ENCODE results near the gene LRRTM3.

LRRTM3 gene

GRCh38 chr10:67033878-67034277 lies 108.0 kb downstream of the LRRTM3 start:
- DNase-seq = no peak

- DNase-seq = no peak
Measured at GRCh38 chr10:67036808-67037207, 111.0 kb downstream of the LRRTM3 start.

- DNase-seq = no peak
Measured at GRCh38 chr10:67043041-67043440, 117.2 kb downstream of the LRRTM3 start.

GRCh38 chr10:67045404-67045803 lies 119.6 kb downstream of the LRRTM3 start:
- DNase-seq = no peak

- no peak for DNase-seq
Measured at GRCh38 chr10:67046507-67046906, 120.7 kb downstream of the LRRTM3 start.

DNA sequence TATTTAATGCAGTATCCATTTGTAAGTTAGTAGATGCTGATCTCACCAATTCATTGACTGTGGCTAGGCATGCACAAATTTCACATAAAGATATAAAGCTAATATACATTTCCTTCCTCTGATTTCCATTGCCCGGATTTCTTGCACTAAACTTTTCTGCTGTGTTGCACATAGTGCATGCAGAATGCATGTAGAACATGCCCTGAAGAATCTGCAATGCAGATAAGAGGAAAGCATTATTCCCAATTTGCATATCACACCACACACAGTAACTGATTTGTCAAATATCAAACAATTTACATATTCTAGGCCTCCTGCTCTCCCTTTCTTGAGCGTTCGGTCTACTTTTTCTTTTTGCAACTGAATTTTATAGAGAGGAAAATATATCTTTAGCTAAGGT lies 124.2 kb downstream of the LRRTM3 start:
- no peak for DNase-seq

- DNase-seq = no peak
Measured at GRCh38 chr10:67050415-67050814, 124.6 kb downstream of the LRRTM3 start.

DNA sequence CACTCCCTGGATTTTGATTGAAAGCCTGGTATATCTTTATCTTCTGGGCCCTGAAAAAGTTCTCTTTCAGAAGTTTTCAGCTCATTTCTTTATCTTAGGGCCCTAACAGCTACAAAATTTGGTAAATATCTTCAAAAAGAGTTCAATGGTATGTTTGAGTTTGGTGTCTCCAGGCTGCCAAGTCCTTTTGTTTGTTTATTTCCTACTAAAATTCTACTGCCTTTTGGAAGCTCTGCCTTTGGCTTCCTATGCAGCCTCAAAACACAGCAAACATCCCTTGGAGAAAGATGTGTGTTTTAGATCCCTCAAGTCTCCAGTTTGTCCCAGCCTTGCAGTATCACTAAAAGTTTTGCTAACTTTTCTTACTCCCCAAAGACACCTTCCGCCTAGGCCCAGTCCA lies 146.8 kb downstream of the LRRTM3 start:
- no peak for DNase-seq

DNA sequence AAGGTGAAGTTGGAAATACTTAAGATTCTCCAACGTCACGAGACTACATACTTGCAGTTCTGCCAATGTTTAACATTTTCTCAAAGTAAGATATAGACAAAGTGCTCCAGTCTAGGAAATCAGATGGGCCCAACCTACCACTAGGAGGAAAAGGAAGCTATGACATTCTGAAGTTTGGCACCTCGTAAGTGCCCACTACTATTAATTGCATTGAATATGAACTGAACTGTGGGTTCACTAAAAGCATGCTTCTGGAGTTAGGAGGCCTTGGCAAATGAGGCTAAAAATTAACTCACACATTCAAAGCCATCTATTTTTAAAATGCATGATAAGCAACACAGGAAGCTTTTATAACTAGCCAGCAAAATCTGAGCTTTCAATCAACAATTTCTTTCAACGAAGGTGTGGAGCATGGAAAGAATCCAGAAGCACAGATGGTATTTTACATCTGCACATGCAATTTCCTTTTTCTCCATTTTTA lies 149.7 kb downstream of the LRRTM3 start:
- DNase-seq = no peak

GRCh38 chr10:67076144-67076543 lies 150.3 kb downstream of the LRRTM3 start:
- DNase-seq = no peak

DNA sequence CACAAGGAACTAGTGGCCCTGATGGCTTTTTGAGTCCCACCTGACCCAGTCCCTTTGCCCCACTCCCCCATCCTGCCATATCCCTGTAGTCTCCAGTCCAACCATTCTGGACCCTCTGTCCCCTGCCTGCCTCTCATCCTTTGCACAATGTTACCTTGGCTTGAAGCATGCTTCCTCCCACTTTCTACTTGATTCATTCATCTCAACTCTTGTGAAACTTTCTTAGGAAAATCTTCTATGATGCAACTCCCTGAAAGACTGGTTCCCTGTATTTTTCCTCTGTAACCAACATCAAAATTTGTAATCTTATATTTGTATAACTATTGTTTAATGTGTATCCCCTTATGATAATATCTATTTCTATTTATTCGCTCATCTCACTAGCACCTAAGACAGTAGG lies 151.5 kb downstream of the LRRTM3 start:
- DNase-seq = peak; percentile 18

DNA sequence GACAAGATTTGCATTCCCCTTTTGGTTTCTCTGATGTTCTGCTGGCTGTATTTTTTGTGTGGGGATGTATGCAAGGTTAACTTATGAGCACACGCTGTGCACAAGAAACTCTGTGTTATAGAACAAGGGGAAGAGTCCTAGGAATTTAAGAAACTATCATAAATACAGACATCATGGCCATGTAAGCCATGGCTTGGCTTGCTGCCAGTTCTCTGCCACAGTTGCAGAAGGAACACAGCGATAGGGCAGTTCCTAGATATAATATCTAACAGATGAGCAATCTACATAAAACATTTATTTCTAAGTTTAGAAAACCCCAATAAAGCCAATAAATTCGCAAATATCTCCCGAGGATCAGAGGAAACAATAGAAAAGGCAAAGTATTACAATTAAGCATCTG lies 153.3 kb downstream of the LRRTM3 start:
- peak; percentile 6 for DNase-seq

DNA sequence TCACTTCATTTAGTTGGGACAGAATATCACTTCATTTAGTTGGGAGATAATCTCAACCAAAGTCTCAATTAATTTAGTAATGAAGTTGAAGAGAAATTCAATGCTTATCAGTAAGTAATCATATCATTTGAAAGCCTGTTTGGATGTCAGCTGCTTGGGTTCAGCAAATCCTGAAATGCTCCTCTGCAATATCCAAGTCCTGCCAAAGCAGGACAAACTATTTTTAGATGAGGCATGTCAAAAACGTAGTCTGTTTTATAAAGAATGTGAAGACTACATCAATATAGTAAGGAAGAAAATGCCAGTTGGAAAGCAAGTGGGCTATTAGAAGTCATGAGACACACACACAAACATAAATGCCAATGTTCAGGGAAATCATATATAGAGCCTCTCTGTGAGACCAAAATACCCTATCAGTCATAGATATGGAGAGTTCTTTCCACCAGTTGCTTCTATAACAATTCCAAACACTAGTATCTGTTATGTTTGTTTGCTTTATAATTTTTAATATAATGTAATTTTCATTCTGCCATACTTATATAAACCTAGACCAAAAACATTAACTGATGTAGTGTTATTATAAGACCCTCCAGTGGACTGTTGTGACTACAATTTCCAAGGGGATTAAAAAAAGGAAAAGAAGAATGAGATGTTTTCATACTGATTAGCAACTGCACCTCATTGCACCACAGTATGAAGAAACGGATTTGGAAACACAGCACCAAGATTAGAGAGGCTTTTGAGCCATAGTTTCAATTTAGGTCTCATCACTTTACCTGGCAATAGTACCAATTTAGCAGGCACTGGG lies 160.7 kb downstream of the LRRTM3 start:
- no peak for DNase-seq

GRCh38 chr10:67087135-67087425 lies 161.2 kb downstream of the LRRTM3 start:
- DNase-seq = no peak

DNA sequence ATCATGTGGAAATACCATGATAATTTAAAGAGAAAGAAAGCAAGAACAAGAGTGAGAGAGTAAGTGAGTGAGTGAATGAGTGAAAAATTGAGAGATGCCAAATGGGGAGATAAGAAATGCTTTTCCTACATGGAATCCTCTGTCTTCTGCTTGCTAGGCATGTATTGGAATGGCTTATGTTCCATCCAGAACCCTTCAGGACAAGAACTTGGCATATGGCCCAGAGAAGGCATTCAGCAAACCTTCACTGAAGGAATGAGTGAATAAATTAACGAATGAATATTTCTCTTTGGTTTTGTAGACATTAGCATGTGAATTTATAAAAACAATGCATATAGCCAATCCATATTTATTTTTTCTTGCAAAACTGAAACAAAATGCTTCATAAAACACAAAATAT lies 162.2 kb downstream of the LRRTM3 start:
- DNase-seq = no peak

- DNase-seq = no peak
Measured at GRCh38 chr10:67095531-67095930, 169.7 kb downstream of the LRRTM3 start.

- no peak for DNase-seq
Measured at GRCh38 chr10:67098461-67098860, 172.6 kb downstream of the LRRTM3 start.

DNA sequence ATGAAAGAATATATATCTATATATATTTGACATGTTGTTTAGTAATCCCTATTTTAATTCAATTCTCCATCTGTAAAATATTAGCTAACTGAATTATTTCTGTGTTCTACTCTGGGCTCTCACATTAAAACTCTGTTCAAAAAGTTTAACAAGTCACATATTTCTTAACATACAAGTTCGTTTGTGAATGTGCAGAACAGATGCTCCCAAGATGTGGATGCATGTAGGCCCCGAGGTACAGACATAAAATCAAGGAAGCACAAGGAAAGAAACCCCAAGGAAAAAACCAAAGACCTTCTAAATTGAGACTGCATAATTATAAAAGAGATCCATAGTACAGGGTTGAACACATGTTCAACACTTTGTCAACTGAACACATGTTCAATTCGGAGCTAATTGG lies 175.1 kb downstream of the LRRTM3 start:
- no peak for DNase-seq

DNA sequence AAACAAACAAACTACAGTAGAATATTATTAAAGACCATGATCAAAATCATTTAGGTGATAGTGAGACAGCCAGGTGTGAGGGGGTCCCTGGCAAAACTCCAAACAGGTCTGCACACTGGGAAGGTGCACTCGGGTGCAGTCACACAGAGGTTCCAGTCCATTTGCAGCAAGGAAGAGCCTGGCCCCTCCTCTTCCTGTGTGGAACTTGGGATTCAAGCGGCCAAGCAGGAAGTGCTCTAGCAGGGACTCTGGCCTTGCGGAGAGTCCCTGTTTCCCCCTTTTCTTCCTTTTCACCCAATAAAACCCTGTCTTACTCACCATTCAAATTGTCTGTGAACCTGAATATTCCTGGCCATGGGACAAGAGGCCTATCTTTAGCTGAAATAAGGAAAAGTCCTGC lies 181.8 kb downstream of the LRRTM3 start:
- no peak for DNase-seq

- DNase-seq = no peak
Measured at GRCh38 chr10:67110286-67110685, 184.4 kb downstream of the LRRTM3 start.

GRCh38 chr10:67112765-67113164 lies 186.9 kb downstream of the LRRTM3 start:
- DNase-seq = no peak

DNA sequence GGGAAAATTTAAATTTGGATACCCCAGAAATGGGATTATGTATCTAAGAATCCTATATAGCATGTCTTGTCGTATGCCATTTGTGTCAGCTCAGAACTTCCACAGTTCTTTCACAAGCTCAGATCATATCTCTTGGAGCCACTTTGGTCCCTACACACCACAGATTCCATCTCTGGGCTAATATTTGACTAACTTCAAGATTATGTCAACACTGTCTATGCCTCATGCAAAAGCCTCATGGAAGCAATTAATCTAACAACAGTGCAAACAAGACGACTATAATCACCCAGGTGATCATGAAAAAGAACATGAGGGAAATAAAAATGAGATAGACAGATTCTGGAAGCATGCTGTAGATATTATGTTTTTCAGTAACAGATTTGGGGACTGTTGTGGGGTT lies 189.1 kb downstream of the LRRTM3 start:
- DNase-seq = no peak

DNA sequence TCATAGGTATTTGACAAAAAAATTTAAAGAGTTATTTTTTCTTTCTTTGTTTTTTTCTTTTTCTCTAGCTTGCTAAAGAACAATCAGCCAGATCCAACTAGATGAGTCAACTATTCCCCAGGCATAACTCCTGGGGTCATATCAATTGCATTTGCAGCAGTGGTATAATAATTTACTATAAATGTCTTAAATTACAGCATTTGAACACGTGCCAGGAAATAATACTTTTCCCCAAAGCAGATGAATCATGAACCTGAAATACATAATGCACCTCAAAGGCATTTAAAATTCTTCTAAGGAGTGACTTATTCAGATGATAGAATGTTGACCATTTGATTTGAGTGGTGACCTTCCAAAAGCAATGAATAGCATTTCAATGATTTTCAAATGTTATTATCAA lies 190.1 kb downstream of the LRRTM3 start:
- DNase-seq = peak; percentile 60

DNA sequence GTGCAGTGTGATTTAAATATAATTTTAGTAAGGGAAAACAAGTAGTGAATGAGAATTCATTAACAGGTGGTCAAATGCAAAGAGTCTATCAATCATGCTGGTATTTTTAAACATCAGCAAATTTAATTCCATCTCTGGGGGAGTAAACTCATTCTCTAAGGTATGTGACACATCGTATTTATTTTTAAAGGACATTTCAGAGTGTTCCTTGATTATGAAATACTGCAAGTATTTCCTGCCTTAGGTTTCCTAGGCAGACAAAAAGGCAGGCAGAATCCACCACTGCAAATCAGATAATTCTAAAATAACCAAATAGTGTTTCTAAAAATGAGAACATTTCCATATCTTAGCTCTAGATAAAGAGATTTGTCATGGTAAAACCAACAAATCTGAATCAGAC lies 193.8 kb downstream of the LRRTM3 start:
- no peak for DNase-seq

DNA sequence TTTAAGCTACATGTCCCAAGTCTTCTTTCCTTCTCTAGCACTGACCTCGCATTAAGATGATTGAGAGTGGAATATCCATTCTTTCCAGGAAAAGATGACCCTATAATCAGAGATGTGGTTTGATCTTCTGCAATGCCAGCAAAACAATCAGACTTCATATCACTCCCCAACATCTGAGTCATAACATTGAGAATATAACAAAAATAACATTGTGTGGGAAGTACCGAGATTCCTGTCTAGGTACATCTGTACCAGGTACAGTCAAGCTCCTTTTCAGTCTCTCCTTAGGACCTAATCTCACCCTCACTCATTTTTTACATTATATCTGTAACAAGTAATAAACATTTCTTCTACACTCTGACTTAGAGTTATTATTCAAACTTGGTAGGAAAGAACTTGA lies 201.6 kb downstream of the LRRTM3 start:
- no peak for DNase-seq

Data from fibroblast of skin of abdomen (primary cell).